PC-9 (cell line): Measurements from ENCODE around the gene HPS3.

ENCODE experiments used
- CTCF ChIP-seq: fragments of 200-600 bp; sonication (generic); conservative IDR thresholded peaks from 2 replicates; pipeline ENCODE4 v1.6.1; 2017; ENCODE audit warnings: mixed run types, antibody characterized with exemption, mild to moderate bottlenecking, moderate library complexity
- EZH2 ChIP-seq: fragments of 200-600 bp; sonication (generic); IDR thresholded peaks from 2 replicates; pipeline ENCODE4 v1.8.0; 2017; ENCODE audit warnings: antibody characterized with exemption, low read depth

- no peak for TF ChIP-seq CTCF
- no peak for TF ChIP-seq EZH2
Measured at GRCh38 chr3:149203758-149204157, 74.3 kb downstream of the HPS3 start.
